Measurements from ENCODE around the gene RIPPLY1. TPM values are rescaled to one million over a fixed set of nuclear protein-coding genes. Genes with fewer than 3 reads are reported as not detected.

The RIPPLY1 gene
- total RNA-seq, 1 donor from 2014 or later = not detected

DNA sequence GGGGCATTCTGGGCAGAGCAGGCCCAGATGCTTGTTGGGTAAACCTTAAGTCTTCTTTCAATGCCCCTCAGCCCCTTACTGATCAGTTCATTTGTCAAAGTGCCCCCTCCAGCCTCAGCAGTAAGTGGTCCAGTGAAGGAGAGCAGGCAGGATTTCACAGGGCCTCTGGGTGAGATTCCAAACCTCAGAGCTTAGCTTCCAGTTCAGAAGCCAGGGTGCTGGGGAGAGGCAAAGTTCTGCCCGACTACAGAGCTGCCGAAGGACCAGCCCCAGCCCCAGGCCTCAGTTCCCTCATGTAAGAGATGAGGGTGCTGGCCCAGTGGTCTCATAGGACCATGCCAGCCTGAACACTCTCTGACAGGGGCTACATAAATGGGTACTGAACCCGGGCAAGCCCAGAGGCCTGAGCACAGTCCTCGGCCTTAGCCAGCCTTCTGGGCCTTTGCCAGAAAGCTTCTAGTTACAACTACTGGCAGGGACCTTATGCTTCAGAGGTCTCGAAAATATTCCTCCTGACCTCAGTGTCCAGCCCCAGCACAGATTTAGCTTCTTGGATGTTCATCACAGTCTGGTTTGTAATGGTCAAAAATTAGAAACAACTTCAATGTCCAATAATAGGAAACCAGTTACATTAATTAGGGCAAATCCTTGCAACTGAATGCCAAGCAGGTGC, 851 bp upstream of the RIPPLY1 start:
- H3K27ac ChIP-seq = no peak overlapping the region
- TF ChIP-seq POLR2AphosphoS5 (IDR thresholded peaks at IDR 0.05; ENCODE audit: insufficient read depth in 1 of 2, low read depth in 1 of 2) = no peak
- DNase-seq (ENCODE audit: extremely low spot score in 2 of 2) = peak in 1 of 2 donors; percentile 49
- no peaks in the 10 kb centered on the region for H3K27me3 ChIP-seq
- no peaks in the 10 kb centered on the region for H3K9me3 ChIP-seq
- H3K4me3 ChIP-seq = no peak overlapping the region
- intact Hi-C loops (cut with DNase I) = no loop called here
- H3K4me1 ChIP-seq = no peaks in the 10 kb centered on the region
- H3K36me3 ChIP-seq = no peaks in the 10 kb centered on the region

DNA sequence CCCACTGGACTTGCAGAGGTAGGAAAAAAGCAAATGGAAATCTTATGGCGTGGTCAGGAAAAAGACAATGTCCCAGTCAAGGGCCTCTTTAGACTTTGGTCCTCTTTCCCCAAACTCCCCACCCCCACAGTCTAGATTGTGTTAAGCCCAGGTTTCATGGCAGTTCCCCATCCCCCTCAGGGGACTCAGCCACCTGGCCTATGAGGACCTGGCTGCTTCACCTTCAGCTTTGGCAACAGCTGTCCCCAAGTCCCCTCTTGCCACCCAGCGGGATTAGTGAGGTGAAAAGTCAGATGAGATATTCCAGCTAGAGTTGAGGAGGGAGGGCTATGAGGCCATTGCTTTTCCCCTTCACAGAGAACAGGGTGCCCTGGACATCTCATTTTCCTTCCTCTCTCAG, 457 bp downstream of the RIPPLY1 start:
- H3K4me1 ChIP-seq = no peaks in the 10 kb centered on the region
- no peaks in the 10 kb centered on the region for H3K36me3 ChIP-seq
- H3K9me3 ChIP-seq = no peaks in the 10 kb centered on the region
- H3K27me3 ChIP-seq = no peaks in the 10 kb centered on the region
- no peak for DNase-seq (ENCODE audit: extremely low spot score in 2 of 2)
- TF ChIP-seq, protein P1, sequence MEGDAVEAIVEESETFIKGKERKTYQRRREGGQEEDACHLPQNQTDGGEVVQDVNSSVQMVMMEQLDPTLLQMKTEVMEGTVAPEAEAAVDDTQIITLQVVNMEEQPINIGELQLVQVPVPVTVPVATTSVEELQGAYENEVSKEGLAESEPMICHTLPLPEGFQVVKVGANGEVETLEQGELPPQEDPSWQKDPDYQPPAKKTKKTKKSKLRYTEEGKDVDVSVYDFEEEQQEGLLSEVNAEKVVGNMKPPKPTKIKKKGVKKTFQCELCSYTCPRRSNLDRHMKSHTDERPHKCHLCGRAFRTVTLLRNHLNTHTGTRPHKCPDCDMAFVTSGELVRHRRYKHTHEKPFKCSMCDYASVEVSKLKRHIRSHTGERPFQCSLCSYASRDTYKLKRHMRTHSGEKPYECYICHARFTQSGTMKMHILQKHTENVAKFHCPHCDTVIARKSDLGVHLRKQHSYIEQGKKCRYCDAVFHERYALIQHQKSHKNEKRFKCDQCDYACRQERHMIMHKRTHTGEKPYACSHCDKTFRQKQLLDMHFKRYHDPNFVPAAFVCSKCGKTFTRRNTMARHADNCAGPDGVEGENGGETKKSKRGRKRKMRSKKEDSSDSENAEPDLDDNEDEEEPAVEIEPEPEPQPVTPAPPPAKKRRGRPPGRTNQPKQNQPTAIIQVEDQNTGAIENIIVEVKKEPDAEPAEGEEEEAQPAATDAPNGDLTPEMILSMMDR (IDR thresholded peaks at IDR 0.05) = no peak
- TF ChIP-seq POLR2AphosphoS5 (IDR thresholded peaks at IDR 0.05; ENCODE audit: insufficient read depth in 1 of 2, low read depth in 1 of 2) (no peak), POLR2A (IDR thresholded peaks at IDR 0.05) (no peak)
- intact Hi-C loops (cut with DNase I) = no loop called here
- no peak overlapping the region for H3K4me3 ChIP-seq
- no peak overlapping the region for H3K27ac ChIP-seq

DNA sequence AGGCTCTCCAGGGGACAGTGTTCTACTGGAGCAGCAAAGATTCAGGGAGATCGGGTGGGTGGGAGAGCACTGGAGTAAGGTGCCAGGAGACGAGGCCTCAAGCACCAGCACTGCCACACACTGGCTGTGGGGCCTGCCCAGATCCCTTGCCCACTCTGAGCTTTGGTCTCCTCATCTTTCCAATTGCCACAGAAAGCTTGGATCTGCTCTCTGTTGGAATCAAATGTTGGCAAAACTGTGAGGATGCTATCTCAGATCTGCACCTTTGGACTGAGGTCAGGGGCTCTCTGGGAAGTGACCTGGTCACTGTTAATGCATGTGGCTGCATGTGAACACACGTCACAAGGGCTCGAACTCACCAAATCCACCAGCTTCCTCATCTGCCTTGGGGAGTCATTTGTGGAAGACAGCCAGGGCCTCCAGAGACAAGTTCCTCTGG, 1.3 kb downstream of the RIPPLY1 start:
- DNase-seq (ENCODE audit: extremely low spot score in 2 of 2) = peak in 1 of 2 donors; percentile 72
- no peak for TF ChIP-seq POLR2A (IDR thresholded peaks at IDR 0.05)
- TF ChIP-seq POLR2AphosphoS5 (IDR thresholded peaks at IDR 0.05; ENCODE audit: insufficient read depth in 1 of 2, low read depth in 1 of 2) = no peak
- TF ChIP-seq, protein P1 (IDR thresholded peaks at IDR 0.05) = no peak
- no peaks in the 10 kb centered on the region for H3K36me3 ChIP-seq
- H3K4me1 ChIP-seq = no peaks in the 10 kb centered on the region
- intact Hi-C loops (cut with DNase I) = no loop called here
- no peaks in the 10 kb centered on the region for H3K9me3 ChIP-seq
- no peak overlapping the region for H3K27ac ChIP-seq
- H3K4me3 ChIP-seq = no peak overlapping the region
- no peaks in the 10 kb centered on the region for H3K27me3 ChIP-seq

DNA sequence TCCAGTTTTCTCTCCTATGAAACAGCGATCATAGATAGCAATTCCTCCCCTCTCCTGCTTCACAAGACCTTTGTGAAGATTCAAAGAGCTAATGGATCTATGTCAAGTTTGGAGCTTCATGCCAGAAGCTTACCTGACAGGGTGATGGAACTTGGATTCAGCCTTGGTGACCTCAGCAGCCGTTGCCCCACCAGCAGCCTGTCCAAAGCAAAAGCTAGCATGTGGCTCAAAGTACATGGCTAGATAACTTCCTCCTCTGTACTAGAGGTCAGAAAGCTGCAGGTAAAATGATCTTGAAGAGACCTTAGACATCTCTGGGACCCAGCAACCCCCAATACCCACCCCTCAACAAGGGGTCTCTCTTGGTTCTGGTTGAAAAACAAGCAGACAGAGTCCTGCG, 1.8 kb downstream of the RIPPLY1 start:
- Histone ChIP-seq H3K27me3 (no peaks in the 10 kb centered on the region), H3K9me3 (no peaks in the 10 kb centered on the region), H3K4me3 (no peak overlapping the region), H3K4me1 (no peaks in the 10 kb centered on the region), H3K27ac (no peak overlapping the region), H3K36me3 (no peaks in the 10 kb centered on the region)
- intact Hi-C loops (cut with DNase I) = no loop called here
- TF ChIP-seq, protein P1 (IDR thresholded peaks at IDR 0.05) = no peak
- TF ChIP-seq POLR2AphosphoS5 (IDR thresholded peaks at IDR 0.05; ENCODE audit: insufficient read depth in 1 of 2, low read depth in 1 of 2) = no peak
- TF ChIP-seq POLR2A (IDR thresholded peaks at IDR 0.05) = no peak
- peak in 1 of 2 donors; percentile 25 for DNase-seq (ENCODE audit: extremely low spot score in 2 of 2)

DNA sequence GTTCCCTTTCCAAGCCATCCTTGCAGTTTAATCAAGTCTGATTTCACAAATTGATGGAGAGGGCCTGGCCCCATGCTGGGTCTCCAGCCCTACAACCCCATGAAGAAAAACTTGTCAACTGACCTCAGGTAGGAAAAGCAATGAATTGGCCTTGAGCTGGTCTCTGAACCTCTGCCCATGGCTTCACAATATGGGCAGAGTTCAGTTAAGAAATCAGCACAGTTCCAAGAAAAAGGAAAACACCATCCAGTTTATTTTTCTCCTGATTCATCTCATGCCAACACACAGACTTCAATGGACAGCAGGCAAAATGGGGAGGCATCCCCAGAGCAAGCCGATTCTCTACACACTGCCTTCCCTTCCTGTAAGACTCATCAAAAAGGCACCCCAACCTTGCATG, 3.3 kb downstream of the RIPPLY1 start:
- Histone ChIP-seq H3K9me3 (no peaks in the 10 kb centered on the region), H3K4me3 (no peak overlapping the region), H3K27ac (no peak overlapping the region), H3K36me3 (no peaks in the 10 kb centered on the region), H3K4me1 (peaks cover 7% of the 10 kb centered on the region), H3K27me3 (no peaks in the 10 kb centered on the region)
- no peak for TF ChIP-seq POLR2AphosphoS5 (IDR thresholded peaks at IDR 0.05; ENCODE audit: insufficient read depth in 1 of 2, low read depth in 1 of 2)
- TF ChIP-seq, protein P1 (IDR thresholded peaks at IDR 0.05) = no peak
- TF ChIP-seq POLR2A (IDR thresholded peaks at IDR 0.05) = no peak
- intact Hi-C loops (cut with DNase I) = no loop called here
- DNase-seq (ENCODE audit: extremely low spot score in 2 of 2) = no peak

Data from vagina (tissue), 2 donors.